Measurements from ENCODE around the gene IL13RA1.
A peak's percentile ranks its signal among the peaks of the same experiment; 100 is the strongest.
"Not testable (repeated sequence)": the region's sequence is repeated elsewhere in the genome, so short reads cannot be mapped to it uniquely, and the experiment has no call there.

Gene IL13RA1

GRCh38 chrX:118714521-118714920 lies 12.9 kb upstream of the IL13RA1 start:
- Histone ChIP-seq H3K27me3 (ENCODE audit: insufficient read depth, low read length) (no peaks in the 10 kb centered on the region), H3K79me2 (ENCODE audit: control insufficient read depth, insufficient read depth, low read length, unreplicated experiment) (no peaks in the 10 kb centered on the region), H3K36me3 (ENCODE audit: insufficient read depth, low read length) (no peaks in the 10 kb centered on the region), H3K4me1 (ENCODE audit: control insufficient read depth, insufficient read depth, low read length, unreplicated experiment) (no peaks in the 10 kb centered on the region), H3K4me3 (ENCODE audit: low read depth, low read length) (no peak overlapping the region), H3K27ac (ENCODE audit: low read depth, low read length) (no peak overlapping the region), H2AFZ (ENCODE audit: low read length, unreplicated experiment) (no peak overlapping the region)

- not testable (repeated sequence) for H2AFZ ChIP-seq (ENCODE audit: low read length, unreplicated experiment); H3K36me3 ChIP-seq (ENCODE audit: insufficient read depth, low read length); H3K27me3 ChIP-seq (ENCODE audit: insufficient read depth, low read length); H3K4me3 ChIP-seq (ENCODE audit: low read depth, low read length); H3K79me2 ChIP-seq (ENCODE audit: control insufficient read depth, insufficient read depth, low read length, unreplicated experiment); H3K27ac ChIP-seq (ENCODE audit: low read depth, low read length); H3K4me1 ChIP-seq (ENCODE audit: control insufficient read depth, insufficient read depth, low read length, unreplicated experiment)
These were observed 11.5 kb upstream of the IL13RA1 start for GRCh38 chrX:118715917-118716316.

- not testable (repeated sequence) for H2AFZ ChIP-seq (ENCODE audit: low read length, unreplicated experiment); H3K27me3 ChIP-seq (ENCODE audit: insufficient read depth, low read length); H3K79me2 ChIP-seq (ENCODE audit: control insufficient read depth, insufficient read depth, low read length, unreplicated experiment)
These were observed 10.6 kb upstream of the IL13RA1 start for GRCh38 chrX:118716833-118717232.

GRCh38 chrX:118717678-118718391 lies 9.6 kb upstream of the IL13RA1 start:
- Histone ChIP-seq H3K27ac (ENCODE audit: low read depth, low read length) (no peak overlapping the region), H3K36me3 (ENCODE audit: insufficient read depth, low read length) (no peaks in the 10 kb centered on the region), H3K27me3 (ENCODE audit: insufficient read depth, low read length) (no peaks in the 10 kb centered on the region), H3K4me3 (ENCODE audit: low read depth, low read length) (no peak overlapping the region), H2AFZ (ENCODE audit: low read length, unreplicated experiment) (no peak overlapping the region), H3K79me2 (ENCODE audit: control insufficient read depth, insufficient read depth, low read length, unreplicated experiment) (no peaks in the 10 kb centered on the region), H3K4me1 (ENCODE audit: control insufficient read depth, insufficient read depth, low read length, unreplicated experiment) (no peaks in the 10 kb centered on the region)

More at GRCh38 chrX:118716833-118717232, 10.6 kb upstream of the IL13RA1 start:
- H3K4me1 ChIP-seq (ENCODE audit: control insufficient read depth, insufficient read depth, low read length, unreplicated experiment); H3K27ac ChIP-seq (ENCODE audit: low read depth, low read length); H3K4me3 ChIP-seq (ENCODE audit: low read depth, low read length); H3K36me3 ChIP-seq (ENCODE audit: insufficient read depth, low read length): not testable (repeated sequence)

- H2AFZ ChIP-seq (ENCODE audit: low read length, unreplicated experiment), result no peak overlapping the region
- no peaks in the 10 kb centered on the region for H3K27me3 ChIP-seq (ENCODE audit: insufficient read depth, low read length)
- no peaks in the 10 kb centered on the region for H3K36me3 ChIP-seq (ENCODE audit: insufficient read depth, low read length)
- H3K79me2 ChIP-seq (ENCODE audit: control insufficient read depth, insufficient read depth, low read length, unreplicated experiment), result no peaks in the 10 kb centered on the region
- H3K27ac ChIP-seq (ENCODE audit: low read depth, low read length), result no peak overlapping the region
- H3K4me1 ChIP-seq (ENCODE audit: control insufficient read depth, insufficient read depth, low read length, unreplicated experiment), result no peaks in the 10 kb centered on the region
- H3K4me3 ChIP-seq (ENCODE audit: low read depth, low read length), result no peak overlapping the region
These were observed 8.7 kb upstream of the IL13RA1 start for GRCh38 chrX:118718737-118719136.

GRCh38 chrX:118720058-118720707 lies 7.2 kb upstream of the IL13RA1 start:
- no peaks in the 10 kb centered on the region for H3K27me3 ChIP-seq (ENCODE audit: insufficient read depth, low read length)
- H3K79me2 ChIP-seq (ENCODE audit: control insufficient read depth, insufficient read depth, low read length, unreplicated experiment), result no peaks in the 10 kb centered on the region
- no peak overlapping the region for H3K4me3 ChIP-seq (ENCODE audit: low read depth, low read length)
- no peaks in the 10 kb centered on the region for H3K4me1 ChIP-seq (ENCODE audit: control insufficient read depth, insufficient read depth, low read length, unreplicated experiment)
- H2AFZ ChIP-seq (ENCODE audit: low read length, unreplicated experiment), result no peak overlapping the region
- H3K27ac ChIP-seq (ENCODE audit: low read depth, low read length), result no peak overlapping the region
- no peaks in the 10 kb centered on the region for H3K36me3 ChIP-seq (ENCODE audit: insufficient read depth, low read length)

- Histone ChIP-seq H3K27me3 (ENCODE audit: insufficient read depth, low read length) (no peaks in the 10 kb centered on the region), H3K36me3 (ENCODE audit: insufficient read depth, low read length) (no peaks in the 10 kb centered on the region), H3K4me1 (ENCODE audit: control insufficient read depth, insufficient read depth, low read length, unreplicated experiment) (peaks cover 9% of the 10 kb centered on the region), H3K27ac (ENCODE audit: low read depth, low read length) (no peak overlapping the region), H3K79me2 (ENCODE audit: control insufficient read depth, insufficient read depth, low read length, unreplicated experiment) (peaks cover 1% of the 10 kb centered on the region), H2AFZ (ENCODE audit: low read length, unreplicated experiment) (no peak overlapping the region), H3K4me3 (ENCODE audit: low read depth, low read length) (no peak overlapping the region)
These were observed 4.0 kb upstream of the IL13RA1 start for GRCh38 chrX:118723376-118723775.

GRCh38 chrX:118724365-118724764 lies 3.0 kb upstream of the IL13RA1 start:
- H3K4me1 ChIP-seq (ENCODE audit: control insufficient read depth, insufficient read depth, low read length, unreplicated experiment), result peaks cover 17% of the 10 kb centered on the region
- no peak overlapping the region for H3K27ac ChIP-seq (ENCODE audit: low read depth, low read length)
- H2AFZ ChIP-seq (ENCODE audit: low read length, unreplicated experiment), result no peak overlapping the region
- peaks cover 11% of the 10 kb centered on the region for H3K79me2 ChIP-seq (ENCODE audit: control insufficient read depth, insufficient read depth, low read length, unreplicated experiment)
- no peaks in the 10 kb centered on the region for H3K27me3 ChIP-seq (ENCODE audit: insufficient read depth, low read length)
- H3K36me3 ChIP-seq (ENCODE audit: insufficient read depth, low read length), result no peaks in the 10 kb centered on the region
- 0 out of 2 replicates have a peak overlapping the region, but pooled peaks have one; percentile 56 for H3K4me3 ChIP-seq (ENCODE audit: low read depth, low read length)

- H3K79me2 ChIP-seq (ENCODE audit: control insufficient read depth, insufficient read depth, low read length, unreplicated experiment), result peaks cover 14% of the 10 kb centered on the region
- H2AFZ ChIP-seq (ENCODE audit: low read length, unreplicated experiment), result peak overlapping the region; percentile 81
- peaks cover 21% of the 10 kb centered on the region for H3K4me1 ChIP-seq (ENCODE audit: control insufficient read depth, insufficient read depth, low read length, unreplicated experiment)
- H3K27ac ChIP-seq (ENCODE audit: low read depth, low read length), result peak overlapping the region; percentile 45
- H3K27me3 ChIP-seq (ENCODE audit: insufficient read depth, low read length), result no peaks in the 10 kb centered on the region
- H3K36me3 ChIP-seq (ENCODE audit: insufficient read depth, low read length), result no peaks in the 10 kb centered on the region
- H3K4me3 ChIP-seq (ENCODE audit: low read depth, low read length), result peak overlapping the region; percentile 56
These were observed 2.6 kb upstream of the IL13RA1 start for GRCh38 chrX:118724775-118725174.

- H3K4me3 ChIP-seq (ENCODE audit: low read depth, low read length), result peak overlapping the region; percentile 83
- no peaks in the 10 kb centered on the region for H3K27me3 ChIP-seq (ENCODE audit: insufficient read depth, low read length)
- peak overlapping the region; percentile 78 for H3K27ac ChIP-seq (ENCODE audit: low read depth, low read length)
- no peak overlapping the region for H2AFZ ChIP-seq (ENCODE audit: low read length, unreplicated experiment)
- H3K36me3 ChIP-seq (ENCODE audit: insufficient read depth, low read length), result no peaks in the 10 kb centered on the region
- peaks cover 17% of the 10 kb centered on the region for H3K79me2 ChIP-seq (ENCODE audit: control insufficient read depth, insufficient read depth, low read length, unreplicated experiment)
- H3K4me1 ChIP-seq (ENCODE audit: control insufficient read depth, insufficient read depth, low read length, unreplicated experiment), result peaks cover 35% of the 10 kb centered on the region
These were observed 1.0 kb upstream of the IL13RA1 start for GRCh38 chrX:118726396-118726795.
